ENCODE results near the gene HOXD3.

GRCh38 chr2:176109192-176109901 lies 47.8 kb upstream of the HOXD3 start:
- TF ChIP-seq USF2 (CRISPR knock-in tag; IDR thresholded peaks at IDR 0.05) (no peak), MAX (CRISPR knock-in tag; IDR thresholded peaks at IDR 0.05) (no peak), POLR2AphosphoS5 (IDR thresholded peaks at IDR 0.05; ENCODE audit: control insufficient read depth, insufficient read depth, low read depth, low read length) (no peak), CTCF (IDR thresholded peaks at IDR 0.05 in 2 of 3, conservative IDR thresholded peaks at IDR 0.05 in 1 of 3; ENCODE audit: insufficient read depth in 2 of 3, low read depth in 1 of 3, low read length in 3 of 3) (no peak), STAT5B (CRISPR knock-in tag; IDR thresholded peaks at IDR 0.05) (no peak)

All from K562 (cell line).